ENCODE measurements around the gene CCDC191. TPM values are rescaled to one million over a fixed set of nuclear protein-coding genes. Genes with fewer than 3 reads are reported as not detected.

The CCDC191 gene, protein sequence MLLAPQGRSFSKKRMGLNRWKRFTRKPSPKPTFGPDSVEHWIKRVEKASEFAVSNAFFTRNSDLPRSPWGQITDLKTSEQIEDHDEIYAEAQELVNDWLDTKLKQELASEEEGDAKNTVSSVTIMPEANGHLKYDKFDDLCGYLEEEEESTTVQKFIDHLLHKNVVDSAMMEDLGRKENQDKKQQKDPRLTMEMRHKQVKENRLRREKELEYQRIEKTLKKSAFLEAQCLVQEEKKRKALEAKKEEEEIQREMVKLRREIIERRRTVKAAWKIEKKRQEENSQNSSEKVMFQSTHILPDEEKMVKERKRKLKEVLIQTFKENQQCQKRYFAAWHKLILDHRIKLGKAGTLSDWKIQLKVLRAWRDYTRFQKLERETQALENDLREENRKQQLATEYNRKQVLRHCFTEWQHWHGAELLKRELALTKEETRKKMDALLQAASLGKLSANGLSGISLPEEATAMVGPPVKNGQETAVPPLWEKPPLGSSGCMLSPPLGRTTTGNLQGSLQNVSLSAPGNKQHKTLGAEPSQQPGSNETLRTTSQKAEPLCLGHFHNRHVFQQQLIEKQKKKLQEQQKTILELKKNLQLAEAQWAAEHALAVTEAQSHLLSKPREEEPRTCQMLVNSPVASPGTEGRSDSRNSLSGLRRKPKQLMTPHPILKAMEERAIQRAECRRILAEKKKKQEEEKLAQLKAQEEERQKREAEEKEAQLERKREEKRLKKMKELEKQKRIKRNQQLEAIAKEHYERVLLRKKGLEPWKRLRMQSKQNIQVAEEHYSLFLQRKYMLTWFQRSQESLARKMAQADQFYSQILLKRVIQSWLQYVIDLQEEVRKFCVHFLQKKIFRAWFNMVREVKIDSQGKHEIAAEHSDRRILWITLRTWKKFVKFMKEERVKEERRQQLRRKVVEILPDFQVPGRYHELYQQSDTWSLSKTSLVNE
- 1.4 to 3.5 TPM (median 1.7 TPM) in 5 replicates for total RNA-seq (2022; extraction: Qiagen RNA extraction; ENCODE audit: low read depth)

DNA sequence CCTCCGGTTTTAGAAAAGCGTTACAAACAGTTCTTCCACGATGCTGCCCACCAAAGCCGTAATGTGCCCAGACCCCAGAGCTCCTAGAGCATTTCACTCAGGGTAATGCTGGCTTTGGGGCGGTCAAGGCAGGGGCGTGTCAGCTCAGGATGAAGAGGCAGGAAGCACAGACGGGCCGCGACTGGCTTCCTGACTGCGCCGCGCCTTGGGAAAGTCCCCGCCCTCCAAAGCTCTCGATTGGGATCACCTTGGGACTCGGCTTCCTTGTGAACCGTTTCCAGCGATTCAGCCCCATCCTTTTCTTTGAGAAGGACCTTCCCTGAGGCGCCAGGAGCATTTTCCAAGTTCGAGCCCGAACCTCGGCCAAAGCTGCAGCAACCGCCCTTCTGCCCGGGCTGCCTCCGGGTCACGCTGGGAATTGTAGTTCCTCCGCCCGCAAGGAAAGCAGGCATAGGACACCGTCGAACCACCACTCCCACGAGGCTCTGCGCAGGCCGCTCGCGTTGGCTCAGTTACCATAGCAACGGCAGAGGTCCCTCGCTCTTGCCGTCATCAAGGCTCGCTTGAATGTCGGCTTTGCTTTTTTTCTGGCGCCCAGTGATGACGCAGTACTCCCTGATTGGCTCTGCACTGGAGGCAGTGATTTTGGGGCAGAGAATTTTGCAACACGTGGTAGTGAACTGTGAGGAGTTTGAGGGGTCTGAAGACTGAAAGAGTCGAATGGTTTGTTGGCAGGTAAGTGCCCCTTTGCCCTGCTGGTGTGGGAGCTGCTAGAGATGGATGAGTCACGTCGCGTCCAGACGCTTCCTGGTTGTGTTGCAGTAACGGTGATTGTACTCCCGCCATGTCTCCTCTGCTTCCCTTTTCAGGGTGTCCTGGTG is at the start of gene CCDC191, which contains the start of gene QTRT2:
Gene CCDC191 (minus strand): TSS at position 397 of the 881 bp plus-strand sequence. CDS start 60 bp downstream, at position 337.
Gene QTRT2 (plus strand): TSS at position 608 of the 881 bp plus-strand sequence. CDS start 8,521 bp downstream, outside the sequence.

DNA sequence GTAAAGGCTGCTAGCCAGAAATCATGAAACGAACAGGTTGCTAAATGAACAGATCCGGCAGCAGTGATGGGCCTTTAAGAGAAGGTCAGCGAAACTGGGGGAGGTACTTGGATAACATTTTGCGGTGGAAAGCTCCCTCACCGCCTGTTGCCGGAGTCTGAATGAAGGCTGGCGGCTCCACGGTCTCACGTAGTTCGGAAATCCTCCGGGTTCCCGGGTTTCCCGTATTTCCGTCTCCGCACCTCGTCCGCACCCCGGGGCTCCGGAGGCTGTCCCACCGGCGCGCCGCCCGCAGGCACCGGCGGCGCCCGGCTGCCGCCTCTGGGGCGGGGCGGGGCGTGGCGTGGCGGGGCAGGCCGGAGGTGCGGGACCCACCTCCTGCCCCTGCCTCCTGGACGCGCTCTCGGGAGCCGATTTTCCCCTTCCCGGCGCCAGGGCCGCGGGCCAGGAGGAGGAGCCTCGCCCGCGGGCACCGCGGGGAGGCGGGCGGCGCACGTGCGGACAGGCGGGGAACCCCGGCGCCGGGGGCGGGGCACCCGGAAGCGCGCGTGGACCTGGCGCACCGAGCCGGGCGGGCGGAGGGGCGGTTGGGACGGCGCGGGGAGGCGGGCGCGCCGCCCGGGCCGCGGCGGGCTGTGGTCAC is 108.8 kb downstream of the CCDC191 start, which contains the start of gene ZDHHC23:
Gene ZDHHC23 (plus strand): TSS at position 642 of the 643 bp plus-strand sequence. CDS start 790 bp downstream, outside the sequence.

Other genes with a start within 250 kb of the CCDC191 start
- 0.33 to 1.0 TPM (median 0.59 TPM) in 5 replicates for gene GRAMD1C, start 217.7 kb downstream of the CCDC191 start, total RNA-seq (2022; extraction: Qiagen RNA extraction; ENCODE audit: low read depth)
- 3.3 to 3.6 TPM (median 3.5 TPM) in 5 replicates for gene ZDHHC23, start 108.5 kb downstream of the CCDC191 start, total RNA-seq (2022; extraction: Qiagen RNA extraction; ENCODE audit: low read depth)
- gene QTRT2, start 211 bp upstream of the CCDC191 start, total RNA-seq (2022; extraction: Qiagen RNA extraction; ENCODE audit: low read depth): 24.1 to 31.4 TPM (median 26.4 TPM) in 5 replicates
- not detected in 5 replicates for gene DRD3, start 122.5 kb upstream of the CCDC191 start, total RNA-seq (2022; extraction: Qiagen RNA extraction; ENCODE audit: low read depth)
- gene ZNF80, start 181.1 kb upstream of the CCDC191 start, total RNA-seq (2022; extraction: Qiagen RNA extraction; ENCODE audit: low read depth): not detected in 5 replicates
- not detected in 5 replicates for gene TIGIT, start 237.5 kb upstream of the CCDC191 start, total RNA-seq (2022; extraction: Qiagen RNA extraction; ENCODE audit: low read depth)